ENCODE results near the gene C2CD4D. TPM values are rescaled to one million over a fixed set of nuclear protein-coding genes. Genes with fewer than 3 reads are reported as not detected.
A peak's percentile ranks its signal among the peaks of the same experiment; 100 is the strongest.

The C2CD4D gene
- total and polyA plus RNA-seq, 2 donors (not counting 1 experiment from before 2014, with no cell fraction given): not detected

GRCh38 chr1:151833172-151833900 is 6.3 kb downstream of the C2CD4D start:
- no peaks in the 10 kb centered on the region for H3K4me1 ChIP-seq (ENCODE audit: control insufficient read depth, extremely low read depth, insufficient read depth, low read length)
- H3K27ac ChIP-seq (ENCODE audit: insufficient read depth, low read length): no peak overlapping the region
- no peak for DNase-seq (ENCODE audit: low read depth in 2 of 2)
- no peak for TF ChIP-seq CTCF (conservative IDR thresholded peaks at IDR 0.05 in 1 of 2, IDR thresholded peaks at IDR 0.05 in 1 of 2; ENCODE audit: low read depth in 1 of 2, low read length in 2 of 2)
- H3K9ac ChIP-seq (ENCODE audit: insufficient read depth, low read length): no peak overlapping the region
- no peaks in the 10 kb centered on the region for H4K20me1 ChIP-seq (ENCODE audit: control insufficient read depth, extremely low read depth, insufficient read depth, low read length)
- H3K4me2 ChIP-seq (ENCODE audit: extremely low read depth, insufficient read depth, low read length): no peak overlapping the region
- no peaks in the 10 kb centered on the region for H3K36me3 ChIP-seq (ENCODE audit: control insufficient read depth, insufficient read depth, low read length)
- H3K9me3 ChIP-seq (ENCODE audit: control insufficient read depth, insufficient read depth, low read depth, low read length): no peaks in the 10 kb centered on the region
- H3K79me2 ChIP-seq (ENCODE audit: control insufficient read depth, insufficient read depth, low read length): no peaks in the 10 kb centered on the region
- H2AFZ ChIP-seq (ENCODE audit: low read length): no peak overlapping the region
- no peak overlapping the region for H3K4me3 ChIP-seq (replicated peaks in 1 of 4; ENCODE audit: control extremely low read depth in 1 of 4, insufficient read depth in 1 of 4, low read depth in 3 of 4, low read length in 4 of 4)
- H3K27me3 ChIP-seq (ENCODE audit: control insufficient read depth, insufficient read depth, low read length): peaks cover 21% of the 10 kb centered on the region

GRCh38 chr1:151832318-151832980 is 7.2 kb downstream of the C2CD4D start:
- Histone ChIP-seq H3K79me2 (ENCODE audit: control insufficient read depth, insufficient read depth, low read length) (no peaks in the 10 kb centered on the region), H3K4me2 (ENCODE audit: extremely low read depth, insufficient read depth, low read length) (no peak overlapping the region), H3K9ac (ENCODE audit: insufficient read depth, low read length) (no peak overlapping the region), H4K20me1 (ENCODE audit: control insufficient read depth, extremely low read depth, insufficient read depth, low read length) (no peaks in the 10 kb centered on the region), H3K27me3 (ENCODE audit: control insufficient read depth, insufficient read depth, low read length) (peaks cover 12% of the 10 kb centered on the region), H2AFZ (ENCODE audit: low read length) (no peak overlapping the region), H3K36me3 (ENCODE audit: control insufficient read depth, insufficient read depth, low read length) (no peaks in the 10 kb centered on the region), H3K4me1 (ENCODE audit: control insufficient read depth, extremely low read depth, insufficient read depth, low read length) (no peaks in the 10 kb centered on the region), H3K9me3 (ENCODE audit: control insufficient read depth, insufficient read depth, low read depth, low read length) (no peaks in the 10 kb centered on the region), H3K4me3 (replicated peaks in 1 of 4; ENCODE audit: control extremely low read depth in 1 of 4, insufficient read depth in 1 of 4, low read depth in 3 of 4, low read length in 4 of 4) (no peak overlapping the region), H3K27ac (ENCODE audit: insufficient read depth, low read length) (no peak overlapping the region)
- peak in 1 of 2 donors; percentile 52 for DNase-seq (ENCODE audit: low read depth in 2 of 2)
- TF ChIP-seq CTCF (conservative IDR thresholded peaks at IDR 0.05 in 1 of 2, IDR thresholded peaks at IDR 0.05 in 1 of 2; ENCODE audit: low read depth in 1 of 2, low read length in 2 of 2): no peak
- no peak for TF ChIP-seq EZH2 (IDR thresholded peaks at IDR 0.05; ENCODE audit: low read length, missing control alignments)

- Histone ChIP-seq H3K27ac (ENCODE audit: insufficient read depth, low read length) (no peak within 1 kb of the TSS), H3K4me2 (ENCODE audit: extremely low read depth, insufficient read depth, low read length) (no peak within 1 kb of the TSS), H3K79me2 (ENCODE audit: control insufficient read depth, insufficient read depth, low read length) (no peaks in the 10 kb centered on the region), H4K20me1 (ENCODE audit: control insufficient read depth, extremely low read depth, insufficient read depth, low read length) (no peaks in the 10 kb centered on the region), H3K27me3 (ENCODE audit: control insufficient read depth, insufficient read depth, low read length) (peaks cover 6% of the 10 kb centered on the region), H3K4me3 (replicated peaks in 1 of 4; ENCODE audit: control extremely low read depth in 1 of 4, insufficient read depth in 1 of 4, low read depth in 3 of 4, low read length in 4 of 4) (no peak within 1 kb of the TSS), H3K9ac (ENCODE audit: insufficient read depth, low read length) (no peak within 1 kb of the TSS), H3K4me1 (ENCODE audit: control insufficient read depth, extremely low read depth, insufficient read depth, low read length) (no peaks in the 10 kb centered on the region), H2AFZ (ENCODE audit: low read length) (no peak within 1 kb of the TSS), H3K9me3 (ENCODE audit: control insufficient read depth, insufficient read depth, low read depth, low read length) (no peaks in the 10 kb centered on the region), H3K36me3 (ENCODE audit: control insufficient read depth, insufficient read depth, low read length) (no peaks in the 10 kb centered on the region)
- no peak for TF ChIP-seq CTCF (conservative IDR thresholded peaks at IDR 0.05 in 1 of 2, IDR thresholded peaks at IDR 0.05 in 1 of 2; ENCODE audit: low read depth in 1 of 2, low read length in 2 of 2)
- TF ChIP-seq EZH2 (IDR thresholded peaks at IDR 0.05; ENCODE audit: low read length, missing control alignments): no peak
- DNase-seq (ENCODE audit: low read depth in 2 of 2): no peak
Observed at GRCh38 chr1:151831605-151832004, 8.0 kb downstream of the C2CD4D start, which contains the start of gene RORC. Gene RORC (minus strand): TSS chr1:151831802. CDS start chr1:151831764, 38 bp downstream.
